Type B pancreatic cell (in vitro differentiated cells): ENCODE measurements around the gene DPP6. TPM values are rescaled to one million over a fixed set of nuclear protein-coding genes. Genes with fewer than 3 reads are reported as not detected.

ENCODE experiments used
- DNase-seq: peaks from one replicate; pipeline ENCODE4 v3.0.0; 2021; ENCODE audit warnings: mixed read lengths; ENCODE audit not compliant: unreplicated experiment; ENCODE audit errors: extremely low spot score
- H3K27ac Mint-ChIP-seq: 2 replicates; pipeline ENCODE4 v1.8.0; 2021; ENCODE audit warnings: mild to moderate bottlenecking, mixed read lengths
- H3K27me3 Mint-ChIP-seq: 2 replicates; pipeline ENCODE4 v1.8.0; 2021; ENCODE audit warnings: mixed read lengths
- H3K36me3 Mint-ChIP-seq: 2 replicates; pipeline ENCODE4 v1.8.0; 2021; ENCODE audit warnings: mixed read lengths
- H3K4me1 Mint-ChIP-seq: one replicate; pipeline ENCODE4 v1.8.0; 2021; ENCODE audit warnings: mixed read lengths; ENCODE audit not compliant: unreplicated experiment
- H3K4me3 Mint-ChIP-seq: 2 replicates; pipeline ENCODE4 v1.8.0; 2021; ENCODE audit warnings: mild to moderate bottlenecking, mixed read lengths
- H3K9me3 Mint-ChIP-seq: 2 replicates; pipeline ENCODE4 v1.8.0; 2021; ENCODE audit warnings: mixed read lengths
- total RNA-seq: library from RNA; stranded (reverse); gene quantifications from 2 replicates; pipeline ENCODE4 v1.2.1, GENCODE V29; 2021; ENCODE audit warnings: low replicate concordance
- TF ChIP-seq, protein P1 (sequence below): fragments of 200-600 bp; sonication (generic); conservative IDR thresholded peaks from 2 replicates; pipeline ENCODE4 v1.5.0; 2021; ENCODE audit warnings: antibody characterized with exemption, mild to moderate bottlenecking

DPP6 gene
- total RNA-seq, 1 donor from 2014 or later = 4.1 TPM

DNA sequence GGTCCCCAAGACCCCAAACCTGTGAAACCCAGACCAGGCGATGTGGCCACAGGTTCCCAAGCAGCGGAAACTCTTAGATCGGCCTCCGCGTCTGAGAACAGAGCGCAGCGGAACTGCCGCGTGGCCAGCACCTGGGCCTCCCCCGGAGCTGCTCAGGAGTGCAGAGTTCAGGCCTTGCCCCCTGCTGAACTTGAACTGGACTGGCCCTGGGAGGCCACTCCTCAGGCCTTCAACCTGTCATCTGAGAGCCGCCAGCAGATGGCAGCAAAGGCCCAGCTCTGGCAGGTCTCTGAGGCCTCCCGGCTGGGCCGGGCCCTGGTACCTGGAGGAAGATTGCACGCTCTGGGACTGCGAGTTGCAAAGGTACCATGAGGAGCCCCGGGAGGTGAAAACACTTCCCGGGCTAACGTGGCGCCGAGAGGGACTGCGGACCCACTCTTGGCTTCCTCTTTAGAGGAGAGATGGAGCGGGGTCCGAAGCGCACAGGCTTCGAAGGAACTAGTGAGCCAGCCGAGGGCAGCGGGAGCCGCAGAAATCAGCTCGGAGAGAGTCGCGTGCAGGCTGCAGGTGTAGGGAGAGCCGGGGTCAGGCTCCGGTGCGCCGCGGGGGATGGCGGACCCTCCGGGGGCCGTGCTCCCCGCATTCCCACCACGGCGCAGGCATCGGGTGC, 861.6 kb downstream of the DPP6 start:
- Mint-ChIP-seq H3K27ac (peak overlapping the region; percentile 48), H3K4me3 (peak overlapping the region; percentile 75)
- TF ChIP-seq, protein P1, sequence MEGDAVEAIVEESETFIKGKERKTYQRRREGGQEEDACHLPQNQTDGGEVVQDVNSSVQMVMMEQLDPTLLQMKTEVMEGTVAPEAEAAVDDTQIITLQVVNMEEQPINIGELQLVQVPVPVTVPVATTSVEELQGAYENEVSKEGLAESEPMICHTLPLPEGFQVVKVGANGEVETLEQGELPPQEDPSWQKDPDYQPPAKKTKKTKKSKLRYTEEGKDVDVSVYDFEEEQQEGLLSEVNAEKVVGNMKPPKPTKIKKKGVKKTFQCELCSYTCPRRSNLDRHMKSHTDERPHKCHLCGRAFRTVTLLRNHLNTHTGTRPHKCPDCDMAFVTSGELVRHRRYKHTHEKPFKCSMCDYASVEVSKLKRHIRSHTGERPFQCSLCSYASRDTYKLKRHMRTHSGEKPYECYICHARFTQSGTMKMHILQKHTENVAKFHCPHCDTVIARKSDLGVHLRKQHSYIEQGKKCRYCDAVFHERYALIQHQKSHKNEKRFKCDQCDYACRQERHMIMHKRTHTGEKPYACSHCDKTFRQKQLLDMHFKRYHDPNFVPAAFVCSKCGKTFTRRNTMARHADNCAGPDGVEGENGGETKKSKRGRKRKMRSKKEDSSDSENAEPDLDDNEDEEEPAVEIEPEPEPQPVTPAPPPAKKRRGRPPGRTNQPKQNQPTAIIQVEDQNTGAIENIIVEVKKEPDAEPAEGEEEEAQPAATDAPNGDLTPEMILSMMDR = peak; percentile 96

DNA sequence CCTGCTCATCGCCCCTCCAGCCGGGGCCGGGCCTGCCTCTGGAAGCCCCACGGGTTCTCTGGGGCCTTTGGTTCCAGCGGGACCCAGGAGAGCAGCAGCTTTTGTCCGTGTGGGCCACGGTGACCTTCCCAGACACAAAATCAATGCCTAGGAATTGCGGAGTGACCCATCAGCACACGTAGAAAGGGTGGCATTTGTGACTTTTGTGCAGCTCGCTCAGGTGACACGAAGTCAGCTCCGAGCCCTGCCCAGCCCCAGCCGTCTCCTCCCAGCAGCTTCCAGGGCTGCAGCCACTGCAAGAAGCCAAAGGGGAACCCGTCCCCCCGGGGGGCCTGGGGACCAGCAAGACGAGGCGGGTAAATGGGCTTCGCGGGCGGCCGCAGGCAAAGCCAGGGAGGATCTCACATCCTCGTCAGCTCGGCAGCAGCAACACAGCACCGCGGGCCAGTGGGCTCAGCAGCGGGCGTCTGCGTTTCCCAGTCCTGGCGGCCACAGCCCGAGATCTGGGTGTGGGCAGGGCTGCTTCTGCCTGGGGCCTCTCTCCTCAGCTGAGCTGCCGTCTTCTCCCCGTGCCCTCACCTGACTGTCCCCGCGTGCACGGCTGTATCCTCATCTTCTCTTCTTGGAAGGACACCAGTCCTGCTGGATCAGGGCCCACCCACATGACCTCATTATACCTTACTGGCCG, 862.3 kb downstream of the DPP6 start:
- H3K4me3 Mint-ChIP-seq = no peak overlapping the region
- H3K27ac Mint-ChIP-seq = no peak overlapping the region
- DNase-seq = no peak
- H3K4me1 Mint-ChIP-seq = no peaks in the 10 kb centered on the region
- H3K36me3 Mint-ChIP-seq = no peaks in the 10 kb centered on the region
- peaks cover 5% of the 10 kb centered on the region for H3K9me3 Mint-ChIP-seq
- H3K27me3 Mint-ChIP-seq = peaks cover 8% of the 10 kb centered on the region
- TF ChIP-seq, protein P1 = no peak

More for the DNA sequence above, 861.6 kb downstream of the DPP6 start:
- peaks cover 5% of the 10 kb centered on the region for H3K9me3 Mint-ChIP-seq
- H3K4me1 Mint-ChIP-seq = no peaks in the 10 kb centered on the region
- H3K27me3 Mint-ChIP-seq = peaks cover 13% of the 10 kb centered on the region
- peak; percentile 90 for DNase-seq
- no peaks in the 10 kb centered on the region for H3K36me3 Mint-ChIP-seq

DNA sequence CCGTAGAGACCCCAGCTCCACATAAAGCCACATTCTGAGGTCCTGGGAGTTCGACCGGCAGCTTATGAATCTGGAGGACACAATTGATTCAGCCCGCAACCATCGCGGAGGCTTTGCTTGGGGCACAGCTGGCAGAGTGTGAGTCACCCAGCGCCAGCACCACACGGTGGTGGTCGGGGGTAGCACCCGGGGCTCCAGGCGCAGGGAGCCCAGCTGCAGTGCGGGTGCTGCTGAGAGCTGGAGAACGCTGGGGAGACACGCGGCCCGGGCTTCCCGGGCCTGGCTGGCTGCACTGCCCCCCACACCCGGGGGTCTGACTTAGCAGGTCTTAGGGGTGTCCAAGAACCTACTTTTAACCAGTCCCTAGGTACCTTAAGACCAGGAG, 862.8 kb downstream of the DPP6 start:
- Mint-ChIP-seq H3K27ac (no peak overlapping the region), H3K4me1 (no peaks in the 10 kb centered on the region), H3K27me3 (peaks cover 13% of the 10 kb centered on the region), H3K36me3 (no peaks in the 10 kb centered on the region), H3K4me3 (no peak overlapping the region), H3K9me3 (peaks cover 5% of the 10 kb centered on the region)
- no peak for DNase-seq
- TF ChIP-seq, protein P1 = peak; percentile 22

DNA sequence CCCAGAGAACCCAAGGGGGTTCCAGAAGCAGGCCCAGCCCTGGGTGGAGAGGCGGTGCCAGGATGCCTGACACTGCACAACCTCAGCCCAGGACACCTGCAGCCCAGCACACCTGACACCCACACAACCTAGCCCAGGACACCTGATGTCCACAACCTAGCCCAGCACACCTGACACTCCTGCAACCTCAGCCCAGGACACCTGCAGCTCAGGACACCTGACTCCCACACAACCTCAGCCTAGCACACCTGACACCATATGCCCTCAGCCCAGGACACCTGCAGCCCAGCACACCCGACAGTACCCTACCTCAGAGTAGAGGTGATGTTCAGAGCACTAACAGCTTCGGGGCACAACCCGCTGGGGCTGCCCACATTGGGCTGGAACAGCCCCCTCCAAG, 863.4 kb downstream of the DPP6 start:
- no peaks in the 10 kb centered on the region for H3K4me1 Mint-ChIP-seq
- TF ChIP-seq, protein P1 = no peak
- no peak overlapping the region for H3K4me3 Mint-ChIP-seq
- no peak overlapping the region for H3K27ac Mint-ChIP-seq
- H3K27me3 Mint-ChIP-seq = peaks cover 18% of the 10 kb centered on the region
- H3K9me3 Mint-ChIP-seq = peaks cover 5% of the 10 kb centered on the region
- no peaks in the 10 kb centered on the region for H3K36me3 Mint-ChIP-seq
- DNase-seq = no peak

DNA sequence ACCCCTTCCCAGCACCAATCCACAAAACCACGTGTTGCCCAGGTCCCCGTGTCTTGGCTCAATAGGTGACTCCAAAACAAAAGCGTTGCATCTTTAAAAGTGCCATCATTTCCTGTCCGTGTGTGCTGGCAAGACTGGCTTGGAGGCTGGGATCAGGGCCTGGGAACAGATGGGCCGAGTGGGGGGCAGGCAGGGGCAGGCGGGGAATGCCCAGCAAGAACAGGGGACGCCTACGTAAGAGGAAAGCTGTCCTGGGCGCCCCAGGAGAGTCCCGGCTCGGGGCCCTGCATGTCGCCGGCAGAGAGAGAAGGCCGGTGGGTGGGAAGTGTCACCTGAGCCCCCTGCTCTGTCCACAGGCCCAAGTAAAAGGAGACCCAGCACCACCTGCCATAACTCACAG, 864.2 kb downstream of the DPP6 start:
- H3K27me3 Mint-ChIP-seq = peaks cover 18% of the 10 kb centered on the region

More for the DNA sequence above, 864.2 kb downstream of the DPP6 start:
- Mint-ChIP-seq H3K27ac (no peak overlapping the region), H3K9me3 (peaks cover 2% of the 10 kb centered on the region), H3K4me3 (no peak overlapping the region), H3K4me1 (no peaks in the 10 kb centered on the region), H3K36me3 (no peaks in the 10 kb centered on the region)
- DNase-seq = no peak
- TF ChIP-seq, protein P1 = no peak
